OCI-LY7 (cell line): ENCODE measurements around the gene TPD52L2. TPM values are rescaled to one million over a fixed set of nuclear protein-coding genes. Genes with fewer than 3 reads are reported as not detected.

Experiments used
- BruUV-seq: library from RNA; stranded (reverse); fragments of 400-500 nt; replicated peaks from 2 replicates; lab custom pipeline; 2021; lab: Mats Ljungman, UMichigan
- CTCF ChIA-PET: fragments of 300-600 bp; sonication (Branson Sonifier 250); formaldehyde crosslinking; loops from one replicate; lab custom pipeline; 2022; ENCODE audit warnings: antibody characterized with exemption; ENCODE audit not compliant: unreplicated experiment; lab: Charles Lee
- POLR2A ChIA-PET: fragments of 300-600 bp; sonication (Branson Sonifier 250); formaldehyde crosslinking; loops from one replicate; lab custom pipeline; 2022; ENCODE audit warnings: antibody characterized with exemption; lab: Charles Lee
- DNase-seq: peaks from one replicate; pipeline ENCODE4 v3.0.0-alpha.2; 2015; ENCODE audit warnings: low spot score
- H2AFZ ChIP-seq: fragments of 200-600 bp; sonication (generic), shearing (Covaris generic); 2 replicates; pipeline ENCODE4 v1.6.1; 2014; ENCODE audit warnings: mild to moderate bottlenecking, antibody characterized with exemption, low read length, moderate library complexity
- H3K27ac ChIP-seq: fragments of 200-600 bp; sonication (generic); 2 replicates; pipeline ENCODE4 v1.5.1; 2014; ENCODE audit warnings: mixed run types, low read depth, mild to moderate bottlenecking, moderate library complexity, low read length, inconsistent platforms; ENCODE audit not compliant: poor library complexity, severe bottlenecking
- H3K36me3 ChIP-seq: fragments of 200-600 bp; sonication (generic); 2 replicates; pipeline ENCODE4 v1.6.1; 2014; ENCODE audit warnings: mild to moderate bottlenecking, antibody characterized with exemption, low read length, moderate library complexity, mixed read lengths; ENCODE audit not compliant: insufficient read depth
- H3K4me1 ChIP-seq: fragments of 200-600 bp; sonication (generic); 2 replicates; pipeline ENCODE4 v1.5.1; 2014; ENCODE audit warnings: mild to moderate bottlenecking, low read length; ENCODE audit not compliant: insufficient read depth, poor library complexity, severe bottlenecking
- H3K4me2 ChIP-seq: fragments of 200-600 bp; sonication (generic); 2 replicates; pipeline ENCODE4 v1.6.1; 2014; ENCODE audit warnings: mild to moderate bottlenecking, low read length
- H3K4me3 ChIP-seq: fragments of 200-600 bp; sonication (generic); 2 replicates; pipeline ENCODE4 v1.5.1; 2014; ENCODE audit warnings: mild to moderate bottlenecking, low read depth, low read length; ENCODE audit not compliant: poor library complexity, severe bottlenecking
- H3K79me2 ChIP-seq: fragments of 200-600 bp; sonication (generic); 2 replicates; pipeline ENCODE4 v1.6.1; 2016; ENCODE audit warnings: low read depth, mild to moderate bottlenecking, low read length, moderate library complexity, mixed read lengths; ENCODE audit not compliant: insufficient read depth
- H3K9me2 ChIP-seq: fragments of 200-600 bp; sonication (generic); 2 replicates; pipeline ENCODE4 v1.6.1; 2016; ENCODE audit warnings: mild to moderate bottlenecking, low read length, mixed read lengths; ENCODE audit not compliant: insufficient read depth
- H3K9me3 ChIP-seq: fragments of 200-600 bp; sonication (generic); 2 replicates; pipeline ENCODE4 v1.6.1; 2014; ENCODE audit warnings: mild to moderate bottlenecking, mixed run types, low read length, mixed read lengths
- H4K20me1 ChIP-seq: fragments of 200-600 bp; sonication (generic); 2 replicates; pipeline ENCODE4 v1.6.1; 2014; ENCODE audit warnings: mild to moderate bottlenecking, antibody characterized with exemption, low read length, moderate library complexity, mixed read lengths; ENCODE audit not compliant: insufficient read depth
- CTCF ChIP-seq: fragments of 200-600 bp; sonication (generic); conservative IDR thresholded peaks from 2 replicates; pipeline ENCODE4 v1.5.1; 2014; ENCODE audit warnings: mild to moderate bottlenecking, antibody characterized with exemption, low read length, moderate library complexity, mixed read lengths
- EZH2phosphoT487 ChIP-seq: fragments of 200-600 bp; sonication (generic); IDR thresholded peaks from 2 replicates; pipeline ENCODE4 v1.6.1; 2018; ENCODE audit warnings: low read depth, borderline replicate concordance, mild to moderate bottlenecking, mixed run types, antibody characterized with exemption, low read length, moderate library complexity, mixed read lengths
- intact Hi-C: fragments of 100-400 bp; cut with micrococcal nuclease; formaldehyde crosslinking; loops from one replicate; pipeline ENCODE4 v1.10.0; 2022; ENCODE audit not compliant: unreplicated experiment
- total RNA-seq, 2 experiments: library from RNA; depleted of rRNA in 1 of 2; stranded (reverse); fragments of >200 nt in 1 of 2; shearing (Covaris generic) in 1 of 2; gene quantifications; 2 replicates each; pipeline ENCODE4 v1.2.3, GENCODE V29; 2014 to 2022

The TPD52L2 gene
- total RNA-seq, 2 experiments from 2014 or later = 27.2 to 51.0 TPM

GRCh38 chr20:63844511-63844991 is 20.5 kb upstream of the TPD52L2 start:
- TF ChIP-seq CTCF = no peak
- no peak for TF ChIP-seq EZH2phosphoT487
- no TSS peak for BruUV-seq
- Histone ChIP-seq H2AFZ (no peak overlapping the region), H3K36me3 (no peaks in the 10 kb centered on the region), H3K4me1 (no peaks in the 10 kb centered on the region), H3K9me2 (no peaks in the 10 kb centered on the region), H3K9me3 (no peaks in the 10 kb centered on the region), H4K20me1 (no peaks in the 10 kb centered on the region), H3K79me2 (no peaks in the 10 kb centered on the region), H3K4me3 (no peak overlapping the region), H3K27ac (no peak overlapping the region), H3K4me2 (no peak overlapping the region)
- DNase-seq = no peak
- POLR2A ChIA-PET = no interaction called here
- intact Hi-C loops = no loop called here
- CTCF ChIA-PET = no interaction called here

GRCh38 chr20:63846128-63846771 is 18.8 kb upstream of the TPD52L2 start:
- Histone ChIP-seq H4K20me1 (no peaks in the 10 kb centered on the region), H3K4me3 (no peak overlapping the region), H3K27ac (no peak overlapping the region), H3K4me2 (no peak overlapping the region), H3K9me3 (no peaks in the 10 kb centered on the region), H3K36me3 (no peaks in the 10 kb centered on the region), H3K79me2 (no peaks in the 10 kb centered on the region), H3K4me1 (no peaks in the 10 kb centered on the region), H3K9me2 (no peaks in the 10 kb centered on the region), H2AFZ (no peak overlapping the region)
- intact Hi-C loops = no loop called here
- TF ChIP-seq EZH2phosphoT487 (no peak), CTCF (no peak)
- POLR2A ChIA-PET = no interaction called here
- BruUV-seq = no TSS peak
- no peak for DNase-seq
- CTCF ChIA-PET = no interaction called here

GRCh38 chr20:63846888-63847236 is 18.2 kb upstream of the TPD52L2 start:
- H3K4me2 ChIP-seq = no peak overlapping the region
- no peaks in the 10 kb centered on the region for H3K9me3 ChIP-seq
- intact Hi-C loops = no loop called here
- H3K9me2 ChIP-seq = no peaks in the 10 kb centered on the region
- no peak overlapping the region for H3K27ac ChIP-seq
- no peaks in the 10 kb centered on the region for H3K36me3 ChIP-seq
- ChIA-PET CTCF (interaction anchor here (0.6 kb wide), 1 partner anchor 303 kb away, joined by 4 read pairs; no protein-coding TSS in a partner anchor), POLR2A (no interaction called here)
- DNase-seq = no peak
- H3K4me1 ChIP-seq = no peaks in the 10 kb centered on the region
- no peak for TF ChIP-seq EZH2phosphoT487
- no peaks in the 10 kb centered on the region for H3K79me2 ChIP-seq
- no peak overlapping the region for H3K4me3 ChIP-seq
- H2AFZ ChIP-seq = no peak overlapping the region
- H4K20me1 ChIP-seq = no peaks in the 10 kb centered on the region
- no TSS peak for BruUV-seq
